GDM1 (cell line): Measurements from ENCODE around the gene ADAM10.
"Not testable (repeated sequence)": the region's sequence is repeated elsewhere in the genome, so short reads cannot be mapped to it uniquely, and the experiment has no call there.

Experiments used
- DNase-seq: peaks from one replicate; lab custom pipeline; 2025; lab: John Stamatoyannopoulos, UW

Gene ADAM10

DNA sequence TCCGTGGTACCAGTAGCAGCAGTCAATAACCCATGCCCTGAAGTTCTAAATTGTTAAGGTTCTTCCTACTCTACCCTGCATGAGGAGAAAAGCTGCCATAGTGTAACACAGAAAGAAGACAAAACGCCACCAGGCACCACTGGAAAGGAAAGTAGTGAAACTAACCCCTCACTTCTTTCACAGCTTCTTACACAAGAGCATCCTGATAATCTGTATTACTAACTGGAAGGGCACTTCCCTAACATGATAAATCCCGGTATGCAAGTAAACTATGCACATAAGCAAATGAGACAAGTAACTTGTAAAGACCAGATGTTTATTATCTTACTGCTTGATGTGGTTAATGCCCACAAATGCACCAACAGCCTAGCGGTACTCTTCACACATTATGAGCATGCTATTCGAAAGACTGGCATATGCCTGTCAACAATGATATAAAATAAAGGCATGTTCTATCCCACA is 141.3 kb downstream of the ADAM10 start:
- no peak for DNase-seq

DNA sequence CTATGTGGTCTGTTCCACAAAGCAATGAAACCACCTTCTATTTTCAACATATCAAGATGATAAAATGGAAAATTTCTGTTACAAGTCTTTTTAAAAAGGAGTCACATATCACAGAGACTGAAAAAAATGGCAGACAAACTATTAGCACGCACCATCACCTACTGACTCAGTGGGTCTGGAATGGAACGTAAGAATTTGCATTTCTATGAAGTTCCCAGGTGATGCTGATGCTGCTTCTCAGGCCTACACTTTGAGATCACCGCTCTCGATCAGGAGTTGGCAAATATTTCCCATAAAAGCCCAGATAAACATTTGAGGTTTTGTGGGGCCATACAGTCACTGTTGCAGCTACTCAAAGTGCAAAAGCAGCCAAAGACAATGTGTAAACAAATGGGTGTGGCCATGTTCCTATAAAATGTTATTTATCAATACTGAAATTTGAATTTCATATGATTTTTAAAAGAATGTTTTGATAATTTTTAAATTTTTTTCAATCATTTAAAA is 142.9 kb downstream of the ADAM10 start:
- no peak for DNase-seq

DNA sequence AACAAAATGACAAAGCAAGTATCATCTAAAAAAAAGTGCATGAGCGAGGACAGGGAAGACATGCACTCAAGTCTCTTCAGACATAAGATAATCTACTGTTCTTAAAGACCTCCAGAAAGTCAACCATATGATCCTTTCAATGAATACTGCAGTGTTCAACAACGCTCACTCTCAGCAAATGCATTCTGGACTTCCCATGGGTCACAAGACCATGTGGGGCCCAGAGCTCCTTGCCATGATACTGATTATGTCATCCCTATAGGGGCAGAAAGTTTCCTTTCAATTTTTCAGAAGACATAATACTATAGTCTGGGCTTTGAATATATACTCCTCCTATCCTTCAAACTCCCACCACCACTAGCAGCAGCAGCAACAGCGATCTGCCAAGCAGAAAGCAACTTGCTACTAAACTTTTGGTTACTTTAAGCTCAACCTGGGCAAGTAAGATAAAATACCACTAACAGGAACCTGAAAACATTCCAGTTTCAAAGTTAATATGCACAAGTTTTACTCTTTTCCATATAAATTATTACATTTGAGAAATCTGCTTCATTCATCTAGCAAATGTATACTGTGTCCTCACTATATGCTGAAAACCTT is 143.5 kb downstream of the ADAM10 start:
- DNase-seq = no peak

DNA sequence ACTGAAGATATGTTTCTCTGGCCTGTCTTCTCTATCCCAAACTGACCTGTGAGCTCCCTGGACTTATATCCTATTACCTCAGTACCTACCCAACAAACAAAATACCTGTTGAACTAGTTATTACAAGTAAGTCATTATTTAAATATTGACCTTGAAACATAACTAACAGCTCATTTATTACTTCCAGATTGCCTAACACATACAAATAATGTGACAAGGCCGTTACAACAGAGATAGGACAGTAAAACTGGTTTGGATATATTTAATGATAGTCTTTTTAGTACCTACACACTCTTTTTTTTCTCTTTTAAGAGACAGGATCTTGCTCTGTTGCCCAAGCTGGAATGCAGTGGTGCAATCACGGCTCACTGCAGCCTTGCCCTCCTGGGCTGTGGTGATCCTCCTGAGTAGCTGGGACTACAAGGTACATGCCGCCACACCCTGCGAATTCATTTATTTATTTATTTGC is 145.0 kb downstream of the ADAM10 start:
- DNase-seq = no peak

DNA sequence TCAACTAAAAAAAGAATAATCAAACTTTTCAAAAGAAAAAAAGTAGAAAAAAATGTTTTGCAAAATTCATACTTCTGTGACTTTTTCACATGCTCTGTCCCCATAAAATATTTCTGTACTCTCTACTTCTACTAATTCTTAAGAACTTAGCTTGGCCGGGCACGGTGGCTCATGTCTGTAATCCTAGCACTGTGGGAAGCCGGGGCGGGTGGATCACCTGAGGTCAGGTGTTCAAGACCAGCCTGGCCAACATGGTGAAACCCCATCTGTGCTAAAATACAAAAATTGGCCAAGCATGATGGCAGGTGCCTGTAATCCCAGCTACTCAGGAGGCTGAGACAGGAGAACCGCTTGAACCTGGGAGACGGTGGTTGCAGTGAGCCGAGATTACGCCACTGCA is 145.6 kb downstream of the ADAM10 start:
- DNase-seq = not testable (repeated sequence)

DNA sequence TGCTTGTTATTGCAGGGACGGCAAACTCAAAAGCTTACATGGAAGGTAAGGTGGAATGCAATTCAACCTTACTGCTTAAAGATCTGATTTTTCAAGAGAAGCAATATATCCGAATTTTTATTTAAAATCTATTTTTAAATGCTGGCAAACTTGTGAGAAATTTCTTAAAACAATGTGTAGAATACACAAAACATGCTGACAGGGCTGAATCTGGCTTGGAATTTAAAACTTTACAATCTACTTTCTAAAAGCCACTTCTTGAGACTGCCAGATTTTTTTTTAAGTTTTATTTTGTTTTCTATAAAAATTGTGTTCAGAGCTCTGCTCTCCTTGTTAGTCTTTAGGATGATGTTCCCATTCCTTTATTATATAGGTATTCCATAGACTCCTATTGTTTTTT is 146.7 kb downstream of the ADAM10 start:
- DNase-seq = no peak

DNA sequence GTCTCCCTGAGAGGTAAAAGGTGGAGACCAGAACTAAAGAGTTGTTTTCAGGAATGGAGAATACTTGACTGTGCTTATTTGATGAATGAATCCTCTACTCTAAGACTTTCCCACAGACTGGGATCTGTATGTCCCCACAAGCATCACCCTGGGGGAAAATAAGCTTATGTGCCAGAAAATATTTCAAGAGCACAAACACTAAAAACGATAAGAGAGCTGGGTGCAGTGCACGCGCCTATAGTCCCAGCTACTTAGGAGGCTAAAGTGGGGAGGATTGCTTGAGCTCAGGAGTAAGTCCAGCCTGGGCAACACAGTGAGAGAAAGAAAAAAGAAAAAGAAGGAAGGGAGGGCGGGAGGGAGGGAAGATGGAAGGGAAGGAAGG is 150.7 kb downstream of the ADAM10 start:
- no peak for DNase-seq

DNA sequence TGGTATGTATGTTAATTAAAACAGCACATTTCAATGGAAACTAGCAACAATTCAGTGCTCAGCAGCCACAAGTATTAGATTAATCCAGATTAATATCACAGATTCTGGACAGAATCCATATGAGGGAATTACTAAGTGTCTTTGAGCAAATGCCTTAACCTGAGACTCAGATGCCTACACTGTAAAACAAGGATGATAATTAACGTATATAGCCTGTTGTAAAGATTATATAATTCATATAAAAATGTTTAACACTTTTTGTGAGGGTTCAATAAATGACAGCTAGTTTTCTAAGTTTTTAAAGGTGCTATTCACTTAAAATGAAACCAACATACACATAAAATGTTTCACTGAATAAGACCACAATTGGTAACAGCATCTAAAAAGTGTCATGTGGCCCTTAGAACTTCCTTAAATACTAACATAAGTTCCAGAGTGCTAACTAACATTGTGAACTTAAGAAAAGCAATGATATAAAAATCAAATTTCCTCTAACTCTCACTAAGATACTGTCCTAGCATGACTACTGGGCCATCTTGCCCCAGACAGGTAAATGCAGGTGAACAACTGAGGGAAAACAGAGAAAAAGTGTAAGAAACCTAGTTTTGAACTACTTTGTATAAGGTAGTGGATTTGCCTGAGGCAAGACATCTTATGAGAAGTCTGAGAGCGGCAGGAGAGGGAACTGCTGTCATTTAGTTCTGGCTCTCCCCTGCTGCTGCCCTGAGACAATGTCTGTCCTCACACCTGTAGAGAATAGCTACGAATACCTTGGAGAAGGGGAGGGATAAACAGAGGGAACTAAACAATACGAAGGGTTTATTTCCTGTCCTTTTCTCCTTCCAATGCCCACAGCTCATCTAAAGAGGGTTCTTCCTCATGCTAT is 151.3 kb downstream of the ADAM10 start:
- DNase-seq = no peak

DNA sequence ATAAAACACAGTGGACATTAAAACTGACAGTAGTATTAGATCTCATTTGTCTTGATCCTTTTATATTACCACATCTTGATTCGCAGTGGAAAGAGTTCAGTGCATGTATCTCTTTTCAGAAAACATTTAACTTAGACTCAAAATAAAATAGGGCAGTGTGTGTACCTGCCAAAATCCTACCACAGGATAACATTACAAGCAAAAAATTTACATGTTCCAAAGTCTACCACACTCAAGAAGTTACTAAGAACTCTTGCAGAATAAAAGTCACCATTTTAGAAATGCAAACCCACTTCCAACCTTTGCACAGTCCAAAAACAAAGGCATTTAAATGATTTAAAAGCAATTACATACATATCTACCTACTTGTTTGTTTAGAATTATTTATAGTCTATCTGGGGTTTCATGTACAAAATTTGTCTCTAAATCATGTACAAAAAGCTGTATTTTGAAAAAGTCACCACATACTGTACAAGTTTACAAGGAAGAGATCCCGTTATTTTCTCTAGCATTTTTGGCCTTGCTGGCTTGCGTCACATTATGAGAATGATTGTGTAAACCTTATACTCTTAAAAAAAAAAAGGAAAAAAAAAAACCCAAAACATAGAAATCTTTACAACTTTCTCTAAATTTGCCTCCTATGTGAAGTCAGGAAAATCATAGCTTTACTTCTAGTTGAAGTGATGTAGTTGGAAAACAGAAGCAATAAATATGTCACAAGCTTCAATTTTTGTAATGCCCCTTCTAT is 153.8 kb downstream of the ADAM10 start:
- no peak for DNase-seq

DNA sequence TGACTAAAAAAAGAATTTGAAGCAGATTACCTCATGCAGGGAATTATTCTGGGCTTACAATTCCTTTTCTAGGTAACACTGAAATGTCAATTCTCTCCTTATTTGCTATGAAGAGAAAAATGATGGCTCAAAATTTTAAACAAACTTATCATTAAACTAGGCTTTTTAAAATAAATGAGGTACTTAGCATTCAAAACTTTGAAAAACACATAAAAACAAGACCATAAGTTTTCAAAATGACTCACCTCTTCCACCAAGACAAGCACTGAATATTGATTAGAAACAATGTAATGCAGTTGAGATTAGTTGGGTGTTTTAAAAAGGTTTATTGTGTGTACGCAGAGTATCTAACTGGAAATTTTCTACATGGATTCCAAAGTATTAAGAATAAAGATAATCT is 154.6 kb downstream of the ADAM10 start:
- no peak for DNase-seq

DNA sequence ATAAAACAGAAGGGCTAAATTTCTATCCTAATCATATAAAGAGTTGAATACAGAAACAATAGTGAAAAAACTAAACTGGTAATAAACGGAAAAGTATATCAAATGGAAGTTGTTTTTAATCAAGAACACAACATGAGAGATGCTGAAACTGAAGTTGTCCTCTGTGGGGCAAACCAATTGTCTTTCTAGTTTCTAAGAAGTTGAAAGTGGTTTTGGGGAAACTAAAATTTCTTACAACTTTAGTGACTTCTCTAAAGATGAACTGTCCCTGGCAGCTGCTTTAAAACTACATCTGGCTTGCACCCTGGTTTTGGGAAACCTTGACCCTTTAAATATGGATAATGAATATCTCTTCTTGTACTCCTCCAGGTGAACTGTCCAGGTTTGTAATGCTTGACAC is 155.6 kb downstream of the ADAM10 start:
- no peak for DNase-seq

DNA sequence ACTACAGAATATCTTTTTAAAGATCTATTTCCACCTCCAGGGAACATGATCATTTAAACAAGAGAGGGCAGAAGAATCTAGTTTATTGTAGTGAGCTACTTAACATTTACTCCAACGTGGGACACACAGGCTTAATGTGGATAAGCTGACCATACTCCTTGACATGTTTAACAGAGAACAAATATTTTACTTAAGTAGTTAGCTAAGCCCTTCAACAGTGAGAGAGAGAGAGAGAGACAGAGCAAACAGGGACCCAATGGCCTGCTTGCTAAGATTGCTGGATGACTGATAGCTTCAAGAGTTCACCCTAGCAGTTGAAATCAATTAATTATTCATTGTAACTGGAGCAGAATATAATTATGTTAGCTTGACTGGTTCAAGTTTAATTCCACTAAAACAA is 158.6 kb downstream of the ADAM10 start:
- no peak for DNase-seq

DNA sequence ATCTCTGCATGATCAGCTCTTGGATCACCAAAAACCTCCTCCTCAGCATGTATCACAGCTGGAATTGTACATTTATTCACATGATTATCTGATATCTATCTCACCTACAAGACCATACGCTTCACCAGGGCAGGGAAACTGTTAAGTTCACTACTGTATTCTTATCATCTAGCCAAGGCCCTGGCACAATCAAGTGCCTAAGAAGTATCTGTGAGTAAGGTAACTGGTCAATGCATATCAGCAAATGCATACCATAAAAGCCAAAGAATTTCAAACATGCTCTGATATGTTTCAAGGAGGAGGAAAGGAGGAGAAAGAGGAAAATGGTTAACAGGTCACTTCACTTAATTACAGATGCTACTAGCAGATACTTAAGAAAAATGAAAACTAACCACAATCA is 159.3 kb downstream of the ADAM10 start:
- DNase-seq = no peak

DNA sequence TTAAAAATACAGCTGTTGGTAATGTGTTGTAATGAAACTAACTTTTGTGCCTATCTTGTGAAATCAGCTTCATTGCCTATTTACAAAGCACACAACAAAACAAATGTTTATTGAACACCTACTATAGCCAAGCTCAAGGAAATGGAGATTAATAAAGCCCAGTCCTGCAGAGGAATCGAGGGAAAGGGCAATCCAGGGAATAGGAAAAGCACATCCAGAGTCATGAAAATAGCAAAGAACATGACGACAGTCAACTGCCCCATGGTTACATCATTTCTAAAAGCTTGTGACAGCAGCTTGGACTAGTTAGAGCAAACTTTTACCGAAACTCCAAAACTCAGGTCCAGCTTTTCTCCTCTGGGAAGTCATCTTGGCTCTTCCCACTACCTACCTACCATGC is 160.5 kb downstream of the ADAM10 start:
- no peak for DNase-seq

DNA sequence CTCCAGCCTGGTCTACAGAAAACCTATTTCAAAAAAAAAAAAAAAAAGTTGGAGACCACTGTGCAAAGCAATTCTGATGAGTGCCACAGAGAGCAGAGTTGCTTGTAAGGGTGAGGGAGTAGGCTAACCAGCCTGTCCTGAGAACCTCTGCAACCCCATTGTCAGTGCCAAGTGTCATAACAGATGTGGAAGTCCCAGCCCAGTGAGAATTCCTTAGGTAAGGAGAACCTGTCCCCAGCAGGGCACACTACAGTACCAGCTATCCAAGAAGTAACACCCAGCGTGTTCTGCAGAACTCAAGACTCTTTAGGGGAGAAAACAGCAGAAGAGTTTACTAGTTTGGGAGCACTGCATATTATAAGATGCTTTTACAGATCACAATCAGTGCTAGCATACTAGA is 161.4 kb downstream of the ADAM10 start:
- DNase-seq = no peak

DNA sequence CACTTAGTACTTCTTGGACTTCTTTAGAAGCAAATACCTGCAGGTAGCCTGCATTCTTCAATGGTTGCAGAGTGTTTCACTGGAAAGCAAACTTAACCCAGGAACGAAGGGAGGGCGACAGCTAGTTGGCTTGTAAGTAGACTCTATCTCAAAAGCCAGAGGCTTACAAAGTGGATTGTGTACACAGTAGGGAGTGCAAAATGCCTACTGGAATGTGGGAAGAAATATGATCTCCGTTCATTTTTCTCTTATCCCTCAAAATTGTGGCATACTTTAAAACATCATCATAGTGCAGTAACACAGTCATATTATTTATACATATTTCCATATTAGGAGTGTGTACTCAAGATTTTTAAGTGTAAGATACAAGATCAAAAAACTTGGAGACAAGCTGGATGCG is 162.0 kb downstream of the ADAM10 start:
- DNase-seq = no peak

DNA sequence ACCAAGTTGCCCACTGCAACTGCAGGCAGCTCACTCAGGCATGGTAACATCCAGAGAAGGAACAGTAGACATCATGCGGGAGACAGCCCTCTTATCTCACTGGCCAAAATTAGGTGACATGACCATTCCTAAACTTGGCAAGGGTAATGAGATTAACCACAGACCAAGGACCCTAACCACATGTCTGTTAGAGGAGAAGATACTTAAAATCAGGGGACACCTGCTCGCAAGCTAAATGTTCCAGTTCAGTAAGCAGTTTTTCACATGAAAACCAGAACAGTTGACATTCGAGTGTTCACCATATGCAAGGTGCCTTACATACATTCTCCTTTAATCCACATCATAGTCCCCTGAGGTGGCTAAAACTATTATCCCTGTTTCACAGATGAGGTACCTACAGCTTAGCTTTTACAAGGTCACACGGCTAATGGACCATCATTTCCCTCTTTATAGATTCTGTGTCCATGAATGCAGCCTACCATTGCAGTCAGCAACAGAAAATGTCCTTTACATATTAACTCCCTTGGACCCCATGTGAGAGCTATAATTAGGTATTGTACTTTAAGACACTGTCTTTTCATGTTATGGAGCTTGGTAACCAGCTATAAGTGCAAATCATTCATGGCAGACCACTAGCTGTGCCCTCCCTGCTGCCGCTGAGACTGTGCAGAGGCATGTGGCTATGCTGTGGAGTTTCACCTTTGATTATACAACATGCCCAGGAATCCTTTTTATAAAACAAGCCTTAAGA is 163.6 kb downstream of the ADAM10 start:
- DNase-seq = no peak

DNA sequence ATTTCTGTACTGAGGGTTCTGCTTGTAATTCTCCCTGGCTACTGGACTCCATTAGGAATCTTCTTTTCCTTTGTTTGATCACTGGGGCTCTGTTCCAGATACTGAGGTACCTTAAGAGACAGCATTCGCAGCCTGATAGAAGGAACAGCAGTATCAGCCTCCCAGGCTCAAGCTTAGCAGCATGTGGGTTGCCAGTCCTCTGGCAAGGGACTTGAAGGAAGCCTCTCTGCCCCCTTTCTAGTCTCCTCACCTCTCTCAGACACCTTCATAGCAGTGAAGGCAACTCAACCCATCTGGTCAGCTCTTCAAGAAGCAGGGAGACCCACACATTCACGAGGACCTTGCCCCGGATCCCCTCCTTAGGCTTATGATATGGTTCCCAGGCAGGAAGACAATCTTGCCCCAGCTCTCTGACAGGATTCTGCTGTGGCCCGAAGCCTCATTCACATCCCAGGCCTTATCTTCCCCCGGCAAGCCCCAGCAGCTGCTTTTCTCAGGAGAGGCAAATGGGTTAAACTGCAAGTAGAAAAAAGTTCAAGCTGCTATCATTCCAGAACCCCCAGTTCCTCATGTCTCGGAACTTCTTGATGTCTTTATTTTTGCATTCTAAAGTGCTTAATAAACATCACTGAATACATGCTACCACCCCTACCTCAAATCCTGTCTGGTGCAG is 164.6 kb downstream of the ADAM10 start:
- no peak for DNase-seq

DNA sequence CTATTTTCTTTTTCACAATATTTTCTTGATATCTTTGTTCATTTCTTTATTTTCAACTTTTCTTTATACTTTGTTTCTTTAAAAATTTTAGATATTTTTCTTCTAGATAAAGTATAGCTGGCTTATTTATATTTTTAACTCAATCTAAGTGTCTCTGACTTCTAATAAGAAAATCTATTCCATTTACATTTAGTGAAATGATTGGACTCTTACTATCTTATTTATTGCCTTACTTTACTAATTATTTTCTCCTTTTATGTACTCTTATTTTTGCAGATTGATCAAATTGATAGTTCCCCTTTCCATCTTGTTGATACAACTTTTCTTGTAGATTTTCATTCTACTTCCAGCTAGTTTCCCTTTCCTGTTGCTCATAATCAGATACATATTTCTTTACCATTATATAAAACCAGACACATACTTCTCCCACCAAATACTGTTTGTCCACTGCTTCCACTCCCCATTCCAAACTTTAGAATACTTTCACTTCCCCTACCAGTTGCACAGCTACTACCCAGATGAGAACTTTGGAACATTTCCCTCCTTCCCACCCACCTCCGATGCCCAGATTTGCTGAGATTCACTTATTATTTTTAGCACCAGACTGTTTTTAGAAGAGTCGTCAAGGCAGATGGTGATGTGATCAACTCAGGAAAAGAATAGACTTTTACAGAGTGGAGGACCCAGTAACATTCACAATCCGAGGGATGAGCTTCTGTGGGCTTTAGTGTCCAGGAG is 166.2 kb downstream of the ADAM10 start:
- no peak for DNase-seq

DNA sequence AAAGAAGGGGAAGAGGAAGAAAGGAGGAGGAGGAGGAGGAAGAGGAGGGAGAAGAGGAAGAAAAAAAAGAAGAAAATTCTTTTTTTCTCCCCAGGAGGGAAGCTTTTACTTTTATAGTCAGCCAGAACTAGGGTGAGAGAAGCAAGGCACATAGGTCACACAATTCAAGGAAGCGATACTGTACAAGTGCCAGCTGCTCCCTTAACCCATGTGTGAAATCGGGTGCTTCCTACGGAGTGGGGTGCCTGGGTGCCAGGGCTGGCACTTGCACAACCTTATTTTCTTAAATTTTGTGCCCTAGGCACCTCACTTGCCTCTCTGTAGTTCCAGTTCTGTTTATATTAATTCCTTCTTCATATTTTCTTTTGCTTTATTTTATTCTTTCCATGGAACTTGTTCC is 167.3 kb downstream of the ADAM10 start:
- no peak for DNase-seq

DNA sequence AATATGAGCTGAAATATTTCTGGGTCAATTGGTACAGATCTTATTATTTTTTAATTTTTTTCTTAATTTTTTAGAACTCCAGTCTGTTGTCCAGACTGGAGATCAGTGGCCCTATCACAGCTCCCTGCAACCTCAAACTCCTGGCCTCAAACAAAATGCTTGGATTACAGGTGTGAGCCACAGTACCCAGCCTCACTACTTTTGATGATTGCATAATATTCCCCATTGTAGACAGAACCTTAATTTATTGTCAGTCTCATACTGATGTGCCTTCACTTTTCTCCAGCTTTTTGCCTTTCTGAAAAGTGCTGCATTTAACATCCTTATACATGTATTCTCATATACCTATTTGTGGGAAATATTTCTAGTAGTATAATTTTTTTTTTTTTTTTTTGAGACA is 172.8 kb downstream of the ADAM10 start:
- DNase-seq = no peak
